H1 (cell line): ENCODE measurements around the gene C5AR2. TPM values are rescaled to one million over a fixed set of nuclear protein-coding genes. Genes with fewer than 3 reads are reported as not detected.

Source experiments
- CTCF ChIA-PET: fragments of 300-600 bp; sonication (Branson Sonifier 250); formaldehyde crosslinking; loops from one replicate; lab custom pipeline; 2021; ENCODE audit not compliant: partially characterized antibody; lab: Charles Lee
- POLR2A ChIA-PET: fragments of 300-600 bp; sonication (Branson Sonifier 250); formaldehyde crosslinking; loops from one replicate; lab custom pipeline; 2021; ENCODE audit warnings: inconsistent platforms; ENCODE audit not compliant: partially characterized antibody; lab: Charles Lee
- DNase-seq, 2 experiments: peaks; one replicate each; pipeline versions ENCODE4 v3.0.0 to v3.0.0-alpha.2; 2010 to 2022; ENCODE audit warnings: low spot score in 2 of 2, low read depth in 1 of 2, mixed read lengths in 1 of 2
- FAIRE-seq: peaks from 2 replicates; lab custom pipeline; 2011; peaks lifted over from hg19 to GRCh38; lab: Jason Lieb, UNC
- H2AFZ ChIP-seq: 2 replicates; pipeline ENCODE4 v1.8.1; 2012; ENCODE audit warnings: low read length, inconsistent platforms
- H2AK5ac ChIP-seq: 2 replicates; pipeline ENCODE4 v1.6.1; 2013; ENCODE audit warnings: low read depth, low read length
- H2BK120ac ChIP-seq: replicated peaks from 2 replicates; pipeline ENCODE3; 2013; ENCODE audit warnings: low read depth, low read length, inconsistent platforms
- H2BK12ac ChIP-seq: 2 replicates; pipeline ENCODE4 v1.6.1; 2013; ENCODE audit warnings: low read depth, low read length
- H2BK15ac ChIP-seq: 2 replicates; pipeline ENCODE4 v1.6.1; 2013; ENCODE audit warnings: low read length
- H2BK20ac ChIP-seq: 2 replicates; pipeline ENCODE4 v1.6.1; 2013; ENCODE audit warnings: low read length
- H2BK5ac ChIP-seq: 2 replicates; pipeline ENCODE4 v1.6.1; 2013; ENCODE audit warnings: low read depth, low read length
- H3K14ac ChIP-seq: 2 replicates; pipeline ENCODE4 v1.6.1; 2013; ENCODE audit warnings: inconsistent platforms; ENCODE audit not compliant: insufficient read length
- H3K18ac ChIP-seq: 2 replicates; pipeline ENCODE4 v1.6.1; 2013; ENCODE audit warnings: low read length; ENCODE audit errors: extremely low read depth
- H3K23ac ChIP-seq: 2 replicates; pipeline ENCODE4 v1.6.1; 2013; ENCODE audit warnings: inconsistent platforms; ENCODE audit not compliant: insufficient read length
- H3K23me2 ChIP-seq: 2 replicates; pipeline ENCODE4 v1.6.1; 2013; ENCODE audit warnings: low read depth, low read length
- H3K27ac ChIP-seq: 2 replicates; pipeline ENCODE4 v1.6.1; 2011; ENCODE audit warnings: low read depth, low read length, inconsistent platforms
- H3K27me3 ChIP-seq, 4 experiments: replicated peaks in 1 of 4; 1 replicate in 1 of 4; 2 replicates in 3 of 4; pipeline versions ENCODE4 v1.6.1 to v1.8.1; 2011 to 2013; ENCODE audit warnings: low read length in 3 of 4, mild to moderate bottlenecking in 3 of 4, inconsistent platforms in 2 of 4, mixed read lengths in 2 of 4, moderate library complexity in 1 of 4; ENCODE audit not compliant: control insufficient read depth in 3 of 4, insufficient read depth in 3 of 4; ENCODE audit errors: extremely low read depth in 1 of 4
- H3K36me3 ChIP-seq, 4 experiments: 2 replicates each; pipeline versions ENCODE4 v1.6.1 to v1.8.1; 2011 to 2013; ENCODE audit warnings: mild to moderate bottlenecking in 4 of 4, low read length in 3 of 4, moderate library complexity in 2 of 4, control low read depth in 1 of 4, inconsistent platforms in 1 of 4; ENCODE audit not compliant: insufficient read depth in 4 of 4, control insufficient read depth in 2 of 4
- H3K4ac ChIP-seq: replicated peaks from 2 replicates; pipeline ENCODE3; 2013; ENCODE audit warnings: low read length, low read depth, mixed read lengths, inconsistent platforms; ENCODE audit not compliant: insufficient read length
- H3K4me1 ChIP-seq, 4 experiments: replicated peaks in 1 of 4; 1 replicate in 1 of 4; 2 replicates in 3 of 4; pipeline versions ENCODE4 v1.6.1 to v1.8.1; 2011 to 2013; ENCODE audit warnings: low read length in 3 of 4, inconsistent platforms in 2 of 4, mixed read lengths in 1 of 4; ENCODE audit not compliant: insufficient read depth in 4 of 4, control insufficient read depth in 3 of 4
- H3K4me2 ChIP-seq, 2 experiments: 2 replicates each; pipeline versions ENCODE4 v1.6.1 to v1.8.1; 2011 to 2013; ENCODE audit warnings: low read depth in 2 of 2, low read length in 2 of 2, control low read depth in 1 of 2, inconsistent platforms in 1 of 2, mild to moderate bottlenecking in 1 of 2; ENCODE audit not compliant: insufficient read depth in 1 of 2
- H3K4me3 ChIP-seq, 4 experiments: fragments of 200-600, 300-600 bp in 1 of 4; sonication (generic), shearing (Covaris generic), sonication (Bioruptor Twin) in 1 of 4; 2 replicates each; pipeline versions ENCODE4 v1.5.1 to v1.8.1; 2011 to 2016; ENCODE audit warnings: low read length in 4 of 4, low read depth in 3 of 4, control low read depth in 2 of 4, inconsistent platforms in 2 of 4, mild to moderate bottlenecking in 2 of 4, mixed read lengths in 1 of 4, moderate library complexity in 1 of 4; ENCODE audit not compliant: insufficient read depth in 2 of 4; ENCODE audit errors: extremely low read depth in 1 of 4
- H3K56ac ChIP-seq: replicated peaks from 2 replicates; pipeline ENCODE3; 2013; ENCODE audit warnings: low read depth, mild to moderate bottlenecking, mixed read lengths, low read length, inconsistent platforms; ENCODE audit not compliant: insufficient read length
- H3K79me1 ChIP-seq: 2 replicates; pipeline ENCODE4 v1.6.1; 2013; ENCODE audit warnings: low read depth, low read length, control low read depth
- H3K79me2 ChIP-seq, 2 experiments: 2 replicates each; pipeline versions ENCODE4 v1.6.1 to v1.8.1; 2012 to 2013; ENCODE audit warnings: low read length in 2 of 2, mild to moderate bottlenecking in 2 of 2, inconsistent platforms in 1 of 2; ENCODE audit not compliant: insufficient read depth in 2 of 2, control insufficient read depth in 1 of 2
- H3K9ac ChIP-seq, 4 experiments: replicated peaks in 1 of 4; 1 replicate in 1 of 4; 2 replicates in 3 of 4; pipeline versions ENCODE4 v1.6.1 to v1.8.1; 2011 to 2013; ENCODE audit warnings: low read depth in 3 of 4, low read length in 3 of 4, control low read depth in 2 of 4, mild to moderate bottlenecking in 2 of 4, moderate library complexity in 2 of 4, inconsistent platforms in 1 of 4; ENCODE audit errors: extremely low read depth in 1 of 4
- H3K9me3 ChIP-seq, 2 experiments: 2 replicates each; pipeline versions ENCODE4 v1.6.1 to v1.8.1; 2012 to 2013; ENCODE audit warnings: mild to moderate bottlenecking in 2 of 2, moderate library complexity in 2 of 2, control low read depth in 1 of 2, inconsistent platforms in 1 of 2, low read depth in 1 of 2, low read length in 1 of 2, mixed read lengths in 1 of 2; ENCODE audit not compliant: insufficient read depth in 2 of 2
- H4K20me1 ChIP-seq, 2 experiments: replicated peaks in 1 of 2; 2 replicates each; pipeline versions ENCODE3 to v1.8.1; 2011 to 2013; ENCODE audit warnings: inconsistent platforms in 2 of 2, low read length in 2 of 2, mild to moderate bottlenecking in 1 of 2; ENCODE audit not compliant: insufficient read depth in 2 of 2, control insufficient read depth in 1 of 2
- H4K5ac ChIP-seq: 2 replicates; pipeline ENCODE4 v1.6.1; 2013; ENCODE audit warnings: low read length, low read depth, mixed read lengths, inconsistent platforms; ENCODE audit not compliant: insufficient read length
- H4K8ac ChIP-seq: 2 replicates; pipeline ENCODE4 v1.8.0; 2013; ENCODE audit warnings: mild to moderate bottlenecking, moderate library complexity, low read length, inconsistent platforms; ENCODE audit not compliant: insufficient read depth; ENCODE audit errors: extremely low read depth
- H4K91ac ChIP-seq: replicated peaks from 2 replicates; pipeline ENCODE3; 2013; ENCODE audit warnings: low read length, mixed read lengths, inconsistent platforms; ENCODE audit not compliant: insufficient read length
- BRCA1 ChIP-seq: IDR thresholded peaks from 2 replicates; pipeline ENCODE4 v1.6.1; 2012; ENCODE audit warnings: low read depth, low read length, improper control_type of control experiment
- CBX5 ChIP-seq: fragments of 300-800, 300-1000 bp; sonication (generic); IDR thresholded peaks from 2 replicates; pipeline ENCODE4 v1.7.1; 2016; ENCODE audit warnings: antibody characterized with exemption, low read length, low read depth
- EGR1 ChIP-seq: IDR thresholded peaks from 2 replicates; pipeline ENCODE4 v1.6.1; 2011; ENCODE audit warnings: low read depth, low read length, borderline replicate concordance
- EP300 ChIP-seq, 2 experiments: IDR thresholded peaks; 1 replicate in 1 of 2; 2 replicates in 1 of 2; pipeline ENCODE4 v1.6.1; 2011 to 2012; ENCODE audit warnings: low read depth in 2 of 2, low read length in 2 of 2, mild to moderate bottlenecking in 2 of 2, borderline replicate concordance in 1 of 2, inconsistent platforms in 1 of 2, moderate library complexity in 1 of 2
- EZH2 ChIP-seq: fragments of 200-600 bp; sonication (generic); IDR thresholded peaks from 2 replicates; pipeline ENCODE4 v1.7.1; 2012; ENCODE audit warnings: low read depth, mild to moderate bottlenecking, moderate library complexity, low read length, inconsistent platforms; ENCODE audit not compliant: severe bottlenecking
- HDAC2 ChIP-seq, 2 experiments: fragments of 300-600 bp in 1 of 2; sonication (generic) in 1 of 2; IDR thresholded peaks; 2 replicates each; pipeline ENCODE4 v1.6.1; 2011 to 2012; ENCODE audit warnings: low read depth in 2 of 2, low read length in 2 of 2, mild to moderate bottlenecking in 2 of 2, moderate library complexity in 2 of 2, borderline replicate concordance in 1 of 2, inconsistent platforms in 1 of 2
- HDAC6 ChIP-seq: IDR thresholded peaks from one replicate; pipeline ENCODE4 v1.7.1; 2012; ENCODE audit warnings: low read depth, mild to moderate bottlenecking, inconsistent platforms, low read length, moderate library complexity
- NANOG ChIP-seq: IDR thresholded peaks from 2 replicates; pipeline ENCODE4 v1.6.1; 2011; ENCODE audit warnings: low read length, low read depth, mild to moderate bottlenecking, inconsistent platforms; ENCODE audit not compliant: insufficient read depth, poor library complexity, severe bottlenecking
- NRF1 ChIP-seq: IDR thresholded peaks from 2 replicates; pipeline ENCODE4 v1.6.1; 2011; ENCODE audit warnings: mild to moderate bottlenecking, low read depth, low read length, improper control_type of control experiment
- POLR2A ChIP-seq, 2 experiments: IDR thresholded peaks; 1 replicate in 1 of 2; 2 replicates in 1 of 2; pipeline ENCODE4 v1.6.1; 2011; ENCODE audit warnings: low read depth in 2 of 2, low read length in 2 of 2, mild to moderate bottlenecking in 2 of 2; ENCODE audit errors: control extremely low read depth in 1 of 2
- RXRA ChIP-seq: IDR thresholded peaks from 2 replicates; pipeline ENCODE4 v1.6.1; 2011; ENCODE audit warnings: low read depth, mild to moderate bottlenecking, low read length, moderate library complexity; ENCODE audit not compliant: insufficient read depth
- TAF1 ChIP-seq: IDR thresholded peaks from 2 replicates; pipeline ENCODE4 v1.6.1; 2011; ENCODE audit warnings: mild to moderate bottlenecking, low read depth, low read length
- TCF12 ChIP-seq: IDR thresholded peaks from 2 replicates; pipeline ENCODE4 v1.6.1; 2011; ENCODE audit warnings: low read depth, mild to moderate bottlenecking, low read length
- ZNF274 ChIP-seq: IDR thresholded peaks from 2 replicates; pipeline ENCODE4 v1.7.0; 2012; ENCODE audit warnings: low read length, borderline replicate concordance; ENCODE audit errors: extremely low read depth
- WGBS, 2 experiments: shearing (Covaris generic) in 1 of 2; methylation state at CpG; one replicate each; pipeline versions ENCODE4 v1.1.6 to v1.1.7; 2013 to 2015; ENCODE audit warnings: low lambda C conversion rate in 2 of 2, mixed read lengths in 2 of 2, inconsistent platforms in 1 of 2, low coverage in 1 of 2, missing lambda C conversion rate in 1 of 2; ENCODE audit not compliant: insufficient replicate concordance in 2 of 2, insufficient coverage in 1 of 2, insufficient read length in 1 of 2; ENCODE audit errors: extremely low coverage in 1 of 2, missing lambda C conversion rate in 1 of 2; 5-methylcytosine and 5-hydroxymethylcytosine counted together
- polyA plus RNA-seq, 7 experiments: library from polyadenylated mRNA; depleted of rRNA in 3 of 7; stranded (reverse) in 5 of 7; unstranded in 2 of 7; fragments of >200 nt in 5 of 7; fragments of 200-250 nt in 2 of 7; gene quantifications; 1 replicate in 5 of 7; 2 replicates in 1 of 7; 4 replicates in 1 of 7; pipeline versions ENCODE4 v1.2.1 to v1.2.3, GENCODE V29; 2011 to 2013; ENCODE audit warnings: missing spikeins in 2 of 7, mixed read lengths in 2 of 7
- total RNA-seq: library from RNA; stranded (reverse); fragmentation: NEBNext Ultra II Directional; extraction: Animal tissue kit (Norgen Biotek cat#: 25700); gene quantifications from 2 replicates; pipeline ENCODE4 v1.2.1, GENCODE V29; 2021

The C5AR2 gene
- total and polyA plus RNA-seq, 2 of the 8 experiments (the other 6 are each of a cell fraction or from before 2014, with no cell fraction given): 0.08 to 0.15 TPM

- Histone ChIP-seq H3K4me1 (peaks cover 0 to 3% (median 0%) of the 10 kb centered on the region in 4 experiments; a peak in 4 of 7 replicates), H2AFZ (no peak overlapping the region), H3K27ac (no peak overlapping the region), H3K9me3 (peaks cover 0 to 7% of the 10 kb centered on the region in 2 experiments; a peak in 2 of 4 replicates), H2BK12ac (peak overlapping the region; percentile 85; the same call in 1 of the 2 replicates), H3K4ac (no peak overlapping the region), H3K23me2 (no peaks in the 10 kb centered on the region), H3K36me3 (no peaks in the 10 kb centered on the region), H2BK20ac (no peak overlapping the region), H3K4me3 (no peak overlapping the region), H3K79me1 (no peaks in the 10 kb centered on the region), H3K79me2 (no peaks in the 10 kb centered on the region), H3K4me2 (no peak overlapping the region), H3K23ac (no peak overlapping the region), H2BK120ac (no peak overlapping the region), H3K18ac (no peak overlapping the region), H3K27me3 (no peaks in the 10 kb centered on the region; a peak in 1 of 7 replicates), H2BK15ac (peak overlapping the region; percentile 97; the same call in 1 of the 2 replicates), H4K8ac (no peak overlapping the region), H4K5ac (no peak overlapping the region), H4K20me1 (no peaks in the 10 kb centered on the region), H2BK5ac (0 out of 2 replicates have a peak overlapping the region, but pooled peaks have one; percentile 61), H2AK5ac (no peak overlapping the region), H3K56ac (no peak overlapping the region), H3K9ac (no peak overlapping the region), H3K14ac (no peak overlapping the region), H4K91ac (peak overlapping the region; percentile 34)
- FAIRE-seq: no peak
- ChIA-PET CTCF (interaction anchor here (0.6 to 4.1 kb wide), 9 partner anchors 11 to 405 kb away, joined by 3 to 32 read pairs (median 4); partner anchors contain the start of gene DHX34), POLR2A (interaction anchor here (0.7 to 1.4 kb wide), 5 partner anchors 13 to 115 kb away, joined by 3 to 6 read pairs (median 3); partner anchors contain the start of gene INAFM1)
- no peak for DNase-seq
- 88% methylated on average over 9 of the region's 9 CpGs; no CpG with 5 or more reads in 1 of the 2 experiments for WGBS, 2 experiments
- TF ChIP-seq EGR1 (no peak), HDAC6 (no peak), CBX5 (no peak), NRF1 (no peak), ZNF274 (no peak), RXRA (no peak), HDAC2 (IDR thresholded peaks at IDR 0.05; ENCODE audit: borderline replicate concordance in 1 of 2, low read depth in 2 of 2, low read length in 2 of 2) (no peak), TCF12 (no peak), NANOG (no peak), POLR2A (IDR thresholded peaks at IDR 0.05; ENCODE audit: control extremely low read depth in 1 of 2, low read depth in 2 of 2, low read length in 2 of 2) (no peak), EP300 (IDR thresholded peaks at IDR 0.05; ENCODE audit: borderline replicate concordance in 1 of 2, low read depth in 2 of 2, low read length in 2 of 2) (no peak), BRCA1 (no peak), EZH2 (no peak), TAF1 (no peak)
Observed at GRCh38 chr19:47389150-47389556, 57.2 kb downstream of the C5AR2 start.
